ENCODE measurements around the gene SPRR1B. TPM values are rescaled to one million over a fixed set of nuclear protein-coding genes. Genes with fewer than 3 reads are reported as not detected.

The SPRR1B gene
- total RNA-seq, 1 experiment from 2014 or later = not detected

GRCh38 chr1:153025797-153026196 is 5.2 kb upstream of the SPRR1B start:
- no peaks in the 10 kb centered on the region for H3K9me3 ChIP-seq (ENCODE audit: control insufficient read depth, low read depth, low read length)
- Mint-ChIP-seq H3K9me3 (peaks cover 0 to 3% of the 10 kb centered on the region in 2 experiments; a peak in 3 of 5 replicates), H3K4me3 (no peak overlapping the region), H3K4me1 (peaks cover 11 to 23% of the 10 kb centered on the region in 2 experiments), H3K27ac (no peak overlapping the region), H3K36me3 (ENCODE audit: insufficient read depth in 1 of 3, low read depth in 3 of 3) (no peaks in the 10 kb centered on the region; a peak in 1 of 7 replicates), H3K27me3 (ENCODE audit: low read depth) (no peaks in the 10 kb centered on the region)
- H2BK5ac ChIP-seq (ENCODE audit: insufficient read length, low read length) = no peak overlapping the region
- no peaks in the 10 kb centered on the region for H4K20me1 ChIP-seq (ENCODE audit: control insufficient read depth, insufficient read depth, insufficient read length)
- H4K5ac ChIP-seq (ENCODE audit: insufficient read length, low read depth, low read length) = no peak overlapping the region
- H3K18ac ChIP-seq (ENCODE audit: insufficient read length, low read depth, low read length) = no peak overlapping the region
- H3K56ac ChIP-seq (ENCODE audit: insufficient read length, low read depth, low read length) = no peak overlapping the region
- peaks cover 4% of the 10 kb centered on the region; the same call in 1 of the 2 replicates for H3K4me1 ChIP-seq (ENCODE audit: insufficient read depth, low read length)
- H2BK120ac ChIP-seq (ENCODE audit: low read depth, low read length, poor library complexity, severe bottlenecking) = no peak overlapping the region
- no peak overlapping the region for H3K4ac ChIP-seq (ENCODE audit: low read depth, low read length)
- H2AFZ ChIP-seq (ENCODE audit: low read length) = no peak overlapping the region
- H3K79me1 ChIP-seq (ENCODE audit: insufficient read depth, low read depth, low read length, poor library complexity, severe bottlenecking) = no peaks in the 10 kb centered on the region
- H4K8ac ChIP-seq (replicated peaks; ENCODE audit: insufficient read length, low read depth, low read length) = no peak overlapping the region
- H3T11ph ChIP-seq (ENCODE audit: low read length) = no peak overlapping the region
- no peak overlapping the region for H3K27ac ChIP-seq (ENCODE audit: insufficient read length, low read depth, low read length)
- H3K79me2 ChIP-seq (ENCODE audit: insufficient read depth, low read length) = no peaks in the 10 kb centered on the region
- no CpG with 5 or more reads among the region's 1 CpG for WGBS (ENCODE audit: extremely low coverage, insufficient read length, low lambda C conversion rate)
- no peaks in the 10 kb centered on the region for H3K23me2 ChIP-seq (ENCODE audit: insufficient read length, low read depth, low read length, poor library complexity, severe bottlenecking)
- H3K27me3 ChIP-seq (ENCODE audit: insufficient read depth, low read length) = no peaks in the 10 kb centered on the region
- H3K23ac ChIP-seq (ENCODE audit: insufficient read length, low read depth, low read length) = no peak overlapping the region
- no peak overlapping the region for H2BK20ac ChIP-seq (ENCODE audit: low read depth, low read length, poor library complexity, severe bottlenecking)
- no peak overlapping the region for H2BK15ac ChIP-seq (ENCODE audit: low read depth, low read length)
- DNase-seq = no peak
- H2BK12ac ChIP-seq (ENCODE audit: insufficient read length, low read depth, low read length) = no peak overlapping the region
- no peak overlapping the region for H2AK5ac ChIP-seq (ENCODE audit: insufficient read length, low read length)
- no peak overlapping the region for H3K14ac ChIP-seq (ENCODE audit: insufficient read depth, low read length)
- no peak overlapping the region for H4K91ac ChIP-seq (ENCODE audit: insufficient read length, low read depth, low read length)
- H3K9ac ChIP-seq (ENCODE audit: extremely low read depth, insufficient read length, low read length) = no peak overlapping the region
- no peak for TF ChIP-seq CTCF (conservative IDR thresholded peaks at IDR 0.05)
- H3K4me2 ChIP-seq (ENCODE audit: insufficient read depth, insufficient read length, low read length) = no peak overlapping the region

All from H9 (cell line).